ENCODE measurements around the gene ATCAY.

Gene ATCAY

GRCh38 chr19:3975144-3975543 lies 94.7 kb downstream of the ATCAY start:
- Histone ChIP-seq H3K4me3 (ENCODE audit: low read depth, low read length) (no peak overlapping the region), H3K27me3 (ENCODE audit: insufficient read depth, low read length) (no peaks in the 10 kb centered on the region), H3K36me3 (ENCODE audit: insufficient read depth, low read length) (peaks cover 17% of the 10 kb centered on the region; the same call in 1 of the 2 replicates), H3K4me1 (ENCODE audit: control insufficient read depth, insufficient read depth, low read length, unreplicated experiment) (peaks cover 3% of the 10 kb centered on the region), H3K79me2 (ENCODE audit: control insufficient read depth, insufficient read depth, low read length, unreplicated experiment) (peaks cover 35% of the 10 kb centered on the region), H3K27ac (ENCODE audit: low read depth, low read length) (no peak overlapping the region), H2AFZ (ENCODE audit: low read length, unreplicated experiment) (no peak overlapping the region)

GRCh38 chr19:3975637-3976087 lies 95.2 kb downstream of the ATCAY start:
- Histone ChIP-seq H3K27me3 (ENCODE audit: insufficient read depth, low read length) (no peaks in the 10 kb centered on the region), H3K36me3 (ENCODE audit: insufficient read depth, low read length) (peaks cover 21% of the 10 kb centered on the region; the same call in 1 of the 2 replicates), H3K4me3 (ENCODE audit: low read depth, low read length) (no peak overlapping the region), H3K27ac (ENCODE audit: low read depth, low read length) (no peak overlapping the region), H3K79me2 (ENCODE audit: control insufficient read depth, insufficient read depth, low read length, unreplicated experiment) (peaks cover 35% of the 10 kb centered on the region), H3K4me1 (ENCODE audit: control insufficient read depth, insufficient read depth, low read length, unreplicated experiment) (peaks cover 3% of the 10 kb centered on the region), H2AFZ (ENCODE audit: low read length, unreplicated experiment) (no peak overlapping the region)

GRCh38 chr19:3976495-3977241 lies 96.2 kb downstream of the ATCAY start:
- Histone ChIP-seq H2AFZ (ENCODE audit: low read length, unreplicated experiment) (no peak overlapping the region), H3K4me1 (ENCODE audit: control insufficient read depth, insufficient read depth, low read length, unreplicated experiment) (peaks cover 7% of the 10 kb centered on the region), H3K27me3 (ENCODE audit: insufficient read depth, low read length) (no peaks in the 10 kb centered on the region), H3K79me2 (ENCODE audit: control insufficient read depth, insufficient read depth, low read length, unreplicated experiment) (peaks cover 43% of the 10 kb centered on the region), H3K27ac (ENCODE audit: low read depth, low read length) (no peak overlapping the region), H3K36me3 (ENCODE audit: insufficient read depth, low read length) (peaks cover 31% of the 10 kb centered on the region; the same call in 1 of the 2 replicates), H3K4me3 (ENCODE audit: low read depth, low read length) (no peak overlapping the region)

Measured in ACC112 (cell line).